Osteoblast (primary cell): ENCODE data around the gene BRD7. TPM values are rescaled to one million over a fixed set of nuclear protein-coding genes. Genes with fewer than 3 reads are reported as not detected.

Experiments used
- DNase-seq: peaks from one replicate; pipeline ENCODE4 v3.0.0; 2011; ENCODE audit warnings: low spot score, mixed read lengths; ENCODE audit not compliant: insufficient read length; ENCODE audit errors: missing footprints
- H2AFZ ChIP-seq: 2 replicates; pipeline ENCODE4 v1.6.0; 2011; ENCODE audit warnings: mild to moderate bottlenecking, low read length
- H3K27ac ChIP-seq: 2 replicates; pipeline ENCODE4 v1.5.1; 2011; ENCODE audit warnings: mild to moderate bottlenecking, low read depth, low read length, moderate library complexity
- H3K27me3 ChIP-seq: 2 replicates; pipeline ENCODE4 v1.6.0; 2012; ENCODE audit warnings: mild to moderate bottlenecking, control low read depth, inconsistent platforms, low read length, moderate library complexity; ENCODE audit not compliant: insufficient read depth
- H3K36me3 ChIP-seq: 2 replicates; pipeline ENCODE4 v1.5.1; 2011; ENCODE audit warnings: mild to moderate bottlenecking, low read length, control low read depth, moderate library complexity; ENCODE audit not compliant: insufficient read depth
- H3K4me1 ChIP-seq: 2 replicates; pipeline ENCODE4 v1.5.1; 2011; ENCODE audit warnings: mild to moderate bottlenecking, low read length, control low read depth, moderate library complexity; ENCODE audit not compliant: insufficient read depth
- H3K4me2 ChIP-seq: 2 replicates; pipeline ENCODE4 v1.6.0; 2011; ENCODE audit warnings: mild to moderate bottlenecking, low read length; ENCODE audit not compliant: insufficient read depth
- H3K4me3 ChIP-seq: fragments of 200-600 bp; sonication (generic); 3 replicates; pipeline ENCODE4 v1.5.1; 2012; ENCODE audit warnings: mild to moderate bottlenecking, low read length, inconsistent platforms; ENCODE audit not compliant: insufficient read depth
- H3K79me2 ChIP-seq: 2 replicates; pipeline ENCODE4 v1.6.0; 2012; ENCODE audit warnings: mild to moderate bottlenecking, low read length, control low read depth, inconsistent platforms; ENCODE audit not compliant: insufficient read depth
- H3K9me3 ChIP-seq: 2 replicates; pipeline ENCODE4 v1.5.1; 2011; ENCODE audit warnings: low read depth, low read length, control low read depth
- H4K20me1 ChIP-seq: 2 replicates; pipeline ENCODE4 v1.6.0; 2012; ENCODE audit warnings: mild to moderate bottlenecking, low read length, control low read depth; ENCODE audit not compliant: insufficient read depth
- total RNA-seq: library from RNA; depleted of rRNA; stranded (reverse); fragments of >200 nt; gene quantifications from 2 replicates; pipeline ENCODE4 v1.2.3, GENCODE V29; 2012
- TF ChIP-seq, protein P1 (sequence below): IDR thresholded peaks from 2 replicates; pipeline ENCODE4 v1.5.1; 2011; ENCODE audit warnings: mild to moderate bottlenecking, low read depth, low read length, moderate library complexity; ENCODE audit errors: extremely low read depth

Gene BRD7
- total RNA-seq, 1 donor: 22.8 TPM

DNA sequence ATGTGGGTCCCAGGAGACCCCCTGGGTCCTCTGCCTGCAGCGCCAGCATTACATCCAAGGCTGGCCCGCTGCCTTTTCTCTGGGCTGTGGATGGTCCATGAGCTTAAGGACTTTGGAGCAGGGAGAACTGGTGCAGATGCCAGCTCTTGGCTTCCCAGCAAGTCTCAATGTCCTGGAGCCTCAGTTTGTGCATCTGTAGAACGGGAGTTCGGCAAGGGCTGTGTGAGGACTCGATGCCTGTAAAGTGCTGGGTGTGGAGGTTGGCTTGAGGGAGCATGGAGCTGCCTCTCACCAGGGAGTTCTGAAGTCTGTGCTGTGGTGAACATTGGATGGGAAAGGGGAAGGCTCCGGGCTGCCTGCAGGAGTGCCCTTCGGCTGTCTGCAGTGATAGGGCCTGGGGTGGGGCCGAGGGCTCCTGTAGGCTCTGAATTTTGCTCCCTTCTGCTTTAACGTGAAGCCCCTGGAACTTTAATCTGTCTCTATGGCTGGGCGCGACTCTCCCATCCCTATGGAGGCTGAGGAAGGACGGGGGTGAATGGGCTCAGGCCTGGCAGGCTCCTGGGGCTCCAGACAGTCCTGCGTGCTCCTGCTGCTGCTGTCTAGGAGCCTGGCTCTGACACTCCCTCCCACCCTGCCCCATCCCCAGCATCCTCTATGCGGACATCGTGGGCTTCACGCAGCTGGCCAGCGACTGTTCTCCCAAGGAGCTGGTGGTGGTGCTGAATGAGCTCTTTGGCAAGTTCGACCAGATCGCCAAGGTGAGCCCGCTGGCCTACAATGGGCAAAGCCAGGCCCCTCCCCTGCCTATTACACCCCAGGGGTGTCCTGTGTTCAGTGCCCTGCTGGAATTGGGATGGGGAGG, 74.6 kb downstream of the BRD7 start:
- H3K9me3 ChIP-seq: no peaks in the 10 kb centered on the region
- H3K79me2 ChIP-seq: peaks cover 3% of the 10 kb centered on the region
- no peak overlapping the region for H3K4me3 ChIP-seq
- TF ChIP-seq, protein P1, sequence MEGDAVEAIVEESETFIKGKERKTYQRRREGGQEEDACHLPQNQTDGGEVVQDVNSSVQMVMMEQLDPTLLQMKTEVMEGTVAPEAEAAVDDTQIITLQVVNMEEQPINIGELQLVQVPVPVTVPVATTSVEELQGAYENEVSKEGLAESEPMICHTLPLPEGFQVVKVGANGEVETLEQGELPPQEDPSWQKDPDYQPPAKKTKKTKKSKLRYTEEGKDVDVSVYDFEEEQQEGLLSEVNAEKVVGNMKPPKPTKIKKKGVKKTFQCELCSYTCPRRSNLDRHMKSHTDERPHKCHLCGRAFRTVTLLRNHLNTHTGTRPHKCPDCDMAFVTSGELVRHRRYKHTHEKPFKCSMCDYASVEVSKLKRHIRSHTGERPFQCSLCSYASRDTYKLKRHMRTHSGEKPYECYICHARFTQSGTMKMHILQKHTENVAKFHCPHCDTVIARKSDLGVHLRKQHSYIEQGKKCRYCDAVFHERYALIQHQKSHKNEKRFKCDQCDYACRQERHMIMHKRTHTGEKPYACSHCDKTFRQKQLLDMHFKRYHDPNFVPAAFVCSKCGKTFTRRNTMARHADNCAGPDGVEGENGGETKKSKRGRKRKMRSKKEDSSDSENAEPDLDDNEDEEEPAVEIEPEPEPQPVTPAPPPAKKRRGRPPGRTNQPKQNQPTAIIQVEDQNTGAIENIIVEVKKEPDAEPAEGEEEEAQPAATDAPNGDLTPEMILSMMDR: no peak
- H2AFZ ChIP-seq: no peak overlapping the region
- H3K4me2 ChIP-seq: no peak overlapping the region
- peaks cover 11% of the 10 kb centered on the region for H4K20me1 ChIP-seq
- no peaks in the 10 kb centered on the region for H3K4me1 ChIP-seq
- H3K27me3 ChIP-seq: no peaks in the 10 kb centered on the region
- peaks cover 40% of the 10 kb centered on the region for H3K36me3 ChIP-seq
- H3K27ac ChIP-seq: no peak overlapping the region
- peak; percentile 87 for DNase-seq

- H3K9me3 ChIP-seq: no peaks in the 10 kb centered on the region
- no peak overlapping the region for H3K27ac ChIP-seq
- H3K4me2 ChIP-seq: no peak overlapping the region
- DNase-seq: peak; percentile 42
- peaks cover 4% of the 10 kb centered on the region for H3K79me2 ChIP-seq
- peaks cover 11% of the 10 kb centered on the region for H4K20me1 ChIP-seq
- no peak overlapping the region for H3K4me3 ChIP-seq
- H3K36me3 ChIP-seq: peaks cover 35% of the 10 kb centered on the region
- no peak overlapping the region for H2AFZ ChIP-seq
- no peaks in the 10 kb centered on the region for H3K4me1 ChIP-seq
- H3K27me3 ChIP-seq: no peaks in the 10 kb centered on the region
- TF ChIP-seq, protein P1: no peak
Measured at GRCh38 chr16:50293041-50293783, 75.6 kb downstream of the BRD7 start.

DNA sequence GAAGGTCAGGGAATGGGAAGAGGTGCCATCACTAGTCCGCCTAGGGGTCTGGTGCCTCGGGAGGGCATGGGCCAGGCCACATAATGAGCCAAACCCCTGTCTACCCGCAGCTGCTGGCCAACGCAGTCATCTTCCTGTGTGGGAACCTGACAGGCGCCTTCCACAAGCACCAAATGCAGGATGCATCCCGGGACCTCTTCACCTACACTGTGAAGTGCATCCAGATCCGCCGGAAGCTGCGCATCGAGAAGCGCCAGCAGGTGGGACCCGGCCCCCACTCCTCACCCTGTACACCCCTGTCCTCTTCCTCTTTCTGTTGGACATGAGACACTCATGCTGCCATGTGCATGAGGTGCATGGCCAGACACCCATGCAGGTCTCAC, 76.2 kb downstream of the BRD7 start:
- Histone ChIP-seq H3K9me3 (no peaks in the 10 kb centered on the region), H4K20me1 (peaks cover 16% of the 10 kb centered on the region), H3K4me1 (no peaks in the 10 kb centered on the region), H3K4me2 (no peak overlapping the region), H3K27ac (no peak overlapping the region), H3K79me2 (peaks cover 10% of the 10 kb centered on the region), H3K4me3 (no peak overlapping the region), H3K36me3 (peaks cover 35% of the 10 kb centered on the region), H2AFZ (no peak overlapping the region), H3K27me3 (no peaks in the 10 kb centered on the region)
- no peak for DNase-seq
- TF ChIP-seq, protein P1: no peak
